ENCODE results near the gene SLC17A2.

The SLC17A2 gene

DNA sequence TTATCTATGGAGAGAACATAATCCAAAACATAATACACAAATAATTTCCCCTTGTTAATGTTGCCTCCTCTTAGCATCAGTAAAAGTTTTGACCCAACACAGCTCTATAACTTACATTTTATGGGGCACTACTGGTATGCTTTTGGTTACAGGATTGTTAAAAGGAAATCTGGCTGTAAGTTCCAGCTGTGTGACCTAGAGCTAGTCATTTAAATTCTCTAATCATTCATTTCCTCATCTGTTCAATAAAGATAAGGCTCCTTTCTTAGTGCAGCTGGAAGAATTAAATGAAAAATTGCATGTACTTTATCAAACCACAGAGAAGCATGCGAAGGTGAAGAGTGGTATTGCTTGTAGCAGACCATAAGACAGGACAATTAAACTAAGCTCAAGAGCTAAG lies 4.6 kb downstream of the SLC17A2 start:
- intact Hi-C loops (cut with DNase I): no loop called here
- no peak for DNase-seq

DNA sequence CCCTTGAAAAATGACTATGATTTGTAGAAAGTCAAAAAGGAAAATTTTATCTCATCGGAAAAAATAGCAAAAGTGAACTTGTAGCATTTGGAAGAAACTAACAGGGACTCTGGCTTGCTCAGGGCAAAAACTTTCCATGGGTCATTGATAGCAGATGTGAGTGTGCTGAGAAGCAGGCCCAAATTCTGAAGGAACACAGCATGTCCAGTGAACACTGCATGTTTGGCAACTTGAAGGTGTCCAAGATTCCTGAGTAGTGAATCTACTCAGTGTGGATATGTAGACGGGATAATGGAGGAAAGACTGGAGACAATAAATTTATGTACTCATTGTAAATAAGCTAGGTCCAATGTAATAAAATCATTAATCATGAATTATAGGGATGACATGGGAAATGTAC lies 8.2 kb downstream of the SLC17A2 start:
- intact Hi-C loops (cut with DNase I): no loop called here

DNA sequence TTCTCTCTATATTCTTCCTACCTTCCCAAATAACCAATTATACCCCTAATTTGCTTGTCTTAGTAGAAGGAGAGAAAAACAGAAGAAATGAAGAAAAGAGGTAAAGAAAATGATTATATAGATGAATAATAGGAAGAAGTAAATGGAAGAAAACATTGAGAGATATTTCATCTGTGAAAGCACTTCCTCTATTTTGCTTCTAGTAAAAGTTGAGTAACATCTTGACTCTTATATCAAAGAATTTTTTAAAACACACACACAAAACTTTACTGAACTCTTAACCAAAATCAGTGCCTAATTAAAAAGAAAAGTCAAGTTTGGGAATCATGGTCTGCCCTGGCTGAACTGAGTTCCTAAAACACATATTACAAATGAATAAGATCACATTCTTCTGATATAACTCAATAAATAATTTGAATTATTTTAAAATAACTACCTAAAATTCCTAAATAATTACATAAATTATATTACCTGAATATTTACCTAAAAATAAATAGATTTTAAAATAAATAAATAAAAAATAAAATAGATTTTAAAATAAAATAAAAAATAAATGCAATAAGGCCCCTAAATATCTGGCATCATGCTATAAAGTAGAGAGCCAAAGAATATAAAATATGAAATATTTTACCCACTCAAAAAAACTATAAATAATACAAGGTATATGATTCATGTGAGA lies 8.8 kb downstream of the SLC17A2 start:
- intact Hi-C loops (cut with DNase I): no loop called here

More for the DNA sequence above, 8.2 kb downstream of the SLC17A2 start:
- no peak for DNase-seq

DNA sequence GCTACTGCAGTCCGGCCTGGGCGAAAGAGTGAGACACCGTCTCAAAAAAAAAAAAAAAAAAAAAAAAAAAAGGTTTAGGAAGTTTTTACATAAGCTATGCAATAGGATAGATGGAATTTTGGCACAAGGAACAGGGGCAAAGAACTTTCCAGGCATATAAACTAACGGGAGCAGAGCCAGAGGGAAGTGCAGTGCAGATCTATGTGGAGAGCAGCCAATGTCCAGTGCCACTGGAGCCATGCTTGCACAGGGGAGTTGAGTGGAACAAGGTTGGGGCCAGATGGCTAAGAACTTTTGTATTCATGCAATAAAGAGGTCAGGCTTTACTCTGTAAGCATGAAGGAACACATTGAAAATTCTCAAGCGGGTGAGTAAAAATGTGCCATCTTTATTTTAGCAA lies 10.8 kb downstream of the SLC17A2 start:
- intact Hi-C loops (cut with DNase I): no loop called here
- DNase-seq: no peak

More for the DNA sequence above, 8.8 kb downstream of the SLC17A2 start:
- DNase-seq: no peak

DNA sequence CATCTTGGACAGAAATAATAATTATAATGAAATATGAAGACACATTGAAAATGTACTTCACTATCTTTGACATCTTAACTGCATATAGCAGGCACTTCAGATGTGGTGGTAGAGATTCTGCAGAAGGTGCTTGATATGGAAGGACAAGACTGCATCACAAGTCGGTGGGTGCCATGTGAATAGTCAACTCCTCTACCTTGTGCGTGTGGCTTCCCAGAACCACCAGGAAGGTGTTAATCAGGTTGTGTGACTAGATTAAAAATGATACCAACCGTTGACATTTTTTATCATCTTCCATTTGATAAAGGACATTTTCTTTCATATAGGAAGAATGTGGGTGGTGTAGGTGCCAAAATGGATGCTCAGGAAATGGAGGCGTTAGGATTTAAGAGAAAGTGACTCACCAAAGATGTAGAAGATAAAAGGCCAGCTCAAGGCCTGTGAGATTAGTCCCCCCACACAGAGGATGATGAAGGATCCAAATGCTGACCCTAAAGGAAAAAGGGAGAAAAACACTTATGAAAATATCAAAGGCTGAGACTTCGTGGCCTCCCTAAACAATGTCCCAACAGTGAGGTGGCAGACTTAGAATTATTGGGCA lies 12.3 kb downstream of the SLC17A2 start:
- no peak for DNase-seq
- intact Hi-C loops (cut with DNase I): no loop called here

DNA sequence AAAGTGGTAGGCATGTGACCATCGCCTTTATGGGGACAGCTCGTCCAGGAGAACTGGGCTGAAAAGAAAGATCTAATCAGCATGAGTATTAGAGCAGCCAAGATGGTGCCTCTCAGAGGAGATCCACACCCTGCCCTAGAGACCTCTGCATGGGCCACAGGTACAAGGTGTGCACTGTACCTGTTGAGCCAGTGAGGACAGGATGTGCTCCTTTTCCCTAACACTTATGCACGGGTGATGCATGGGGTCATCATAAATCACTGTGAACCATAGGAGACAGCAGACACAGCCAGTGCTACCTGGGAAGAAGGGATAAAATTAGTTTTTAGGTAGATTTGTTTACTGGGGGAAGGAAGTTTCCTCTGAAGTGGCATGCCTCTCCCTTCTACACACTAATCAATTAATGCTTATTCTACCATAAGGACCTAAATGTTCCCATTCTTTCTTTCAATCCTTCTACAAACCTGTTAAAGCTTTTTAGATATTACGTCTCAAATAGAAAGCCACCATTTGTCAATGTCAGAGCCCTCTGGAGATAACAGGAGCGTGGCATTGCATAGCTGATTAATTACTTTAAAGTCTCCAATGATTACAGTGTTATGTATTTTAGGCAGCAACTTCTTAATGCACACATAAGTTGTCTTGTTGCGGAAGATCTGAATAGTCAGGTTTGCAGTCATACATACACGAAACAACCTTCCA lies 13.6 kb downstream of the SLC17A2 start:
- intact Hi-C loops (cut with DNase I): no loop called here
- no peak for DNase-seq

DNA sequence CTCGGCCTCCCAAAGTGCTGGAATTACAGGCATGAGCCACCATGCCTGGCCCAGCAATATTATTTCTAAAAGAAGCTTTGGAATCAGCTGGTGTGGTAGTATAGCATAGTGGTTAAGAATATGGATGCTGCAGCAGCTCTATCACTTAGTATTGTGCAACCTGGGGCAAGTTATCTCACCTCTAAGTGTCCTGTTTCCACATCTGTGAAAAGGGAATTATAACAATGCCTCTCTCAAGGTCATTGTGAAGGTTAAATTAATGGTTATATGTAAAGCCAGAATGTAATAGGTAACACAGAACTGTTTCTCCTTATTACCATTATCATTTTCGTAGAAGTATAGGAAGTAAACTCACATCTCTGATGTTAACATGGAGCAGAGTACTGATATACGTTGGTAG lies 14.2 kb downstream of the SLC17A2 start:
- intact Hi-C loops (cut with DNase I): no loop called here
- no peak for DNase-seq

DNA sequence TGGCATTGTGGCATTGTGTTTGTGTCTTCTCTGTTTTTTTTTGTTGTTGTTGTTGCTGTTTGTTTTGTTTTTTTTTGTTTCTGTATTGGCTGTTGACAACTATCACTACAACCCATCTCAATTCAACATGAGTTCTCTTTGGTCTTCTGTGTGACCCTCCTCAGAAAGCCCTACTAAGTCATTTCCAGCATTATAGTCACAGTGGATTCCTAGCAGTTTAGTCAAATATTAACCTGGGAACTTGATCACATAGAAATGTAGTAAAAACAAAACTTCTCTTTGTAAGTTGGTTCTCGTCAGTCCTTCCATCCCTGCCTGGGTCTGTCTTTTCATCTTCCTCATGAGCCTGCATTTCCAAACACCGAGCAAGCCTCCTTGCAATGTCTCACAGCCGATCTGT lies 16.8 kb downstream of the SLC17A2 start:
- intact Hi-C loops (cut with DNase I): no loop called here
- DNase-seq: no peak

DNA sequence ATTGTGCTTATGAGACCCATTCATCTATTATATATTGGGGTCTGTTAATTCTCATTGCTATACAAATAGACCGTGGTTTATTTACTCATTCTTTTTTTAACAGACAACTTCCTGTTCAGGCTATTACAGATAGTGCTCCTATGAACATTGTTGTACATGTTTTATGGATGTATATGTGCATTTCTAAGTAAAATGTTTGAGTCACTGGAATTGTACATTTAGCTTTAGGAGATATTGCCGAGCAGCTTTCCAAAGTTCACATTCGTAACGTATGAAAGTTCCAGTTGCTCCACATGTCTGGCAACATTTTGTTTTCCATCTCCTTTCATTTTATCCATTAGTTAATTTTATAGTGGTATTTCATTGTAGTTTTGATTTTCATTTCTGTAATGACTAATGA lies 19.1 kb downstream of the SLC17A2 start:
- intact Hi-C loops (cut with DNase I): no loop called here
- DNase-seq: no peak

DNA sequence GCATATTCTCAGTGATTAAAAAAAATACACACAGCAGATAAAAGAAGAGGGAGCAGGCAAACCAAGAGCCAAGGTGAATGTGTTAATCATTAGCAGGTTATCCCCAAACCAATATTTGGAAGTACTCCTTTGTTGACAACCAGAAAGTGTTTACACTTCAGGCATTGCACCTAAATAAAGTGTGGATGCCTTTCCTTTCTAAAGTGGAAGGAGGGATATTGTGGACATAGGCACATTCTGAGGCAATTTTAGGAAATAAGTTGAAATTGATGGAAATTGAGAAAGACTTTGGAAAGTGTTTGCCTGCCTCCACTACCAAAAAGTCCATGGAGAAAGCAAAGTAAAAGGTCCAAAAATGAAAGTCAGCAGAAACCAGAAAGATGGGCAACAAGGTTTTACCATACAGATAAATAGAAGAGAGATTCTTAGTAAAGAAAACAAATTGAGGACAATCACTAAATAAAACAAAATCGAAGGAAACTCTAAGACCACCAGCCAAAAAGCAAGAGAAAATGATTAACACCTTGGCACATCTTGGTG lies 22.9 kb downstream of the SLC17A2 start:
- intact Hi-C loops (cut with DNase I): no loop called here
- DNase-seq: no peak

DNA sequence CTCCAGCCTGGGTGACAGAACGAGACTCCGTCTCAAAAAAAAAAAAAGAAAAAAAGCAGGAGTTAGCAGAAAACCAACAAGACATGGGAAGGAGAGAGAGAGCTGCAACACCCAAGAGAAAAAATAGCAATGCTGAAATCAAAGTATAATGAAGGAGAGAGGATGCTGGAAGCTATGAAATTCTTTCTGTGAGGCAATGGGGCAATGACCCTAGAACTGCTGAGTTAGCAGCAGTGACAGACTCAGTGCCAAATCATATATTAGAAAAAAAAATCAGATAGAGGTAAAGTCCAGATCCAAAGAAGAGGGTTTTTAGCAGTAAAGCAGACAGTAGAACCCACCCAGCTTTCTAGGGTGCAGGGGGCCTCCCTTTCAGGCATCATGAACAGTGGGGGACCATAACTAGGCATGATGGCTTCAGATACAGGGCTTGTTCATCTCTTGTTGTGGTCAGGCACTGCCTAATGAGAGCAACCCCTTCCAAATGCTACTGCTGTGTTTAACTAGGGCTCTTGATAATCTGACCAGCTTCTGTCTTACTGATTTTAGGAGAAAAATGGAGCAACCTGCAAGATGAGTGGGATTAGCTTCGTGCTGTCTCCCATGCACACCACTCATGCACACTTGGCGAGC lies 26.9 kb downstream of the SLC17A2 start:
- no peak for DNase-seq
- intact Hi-C loops (cut with DNase I): no loop called here

DNA sequence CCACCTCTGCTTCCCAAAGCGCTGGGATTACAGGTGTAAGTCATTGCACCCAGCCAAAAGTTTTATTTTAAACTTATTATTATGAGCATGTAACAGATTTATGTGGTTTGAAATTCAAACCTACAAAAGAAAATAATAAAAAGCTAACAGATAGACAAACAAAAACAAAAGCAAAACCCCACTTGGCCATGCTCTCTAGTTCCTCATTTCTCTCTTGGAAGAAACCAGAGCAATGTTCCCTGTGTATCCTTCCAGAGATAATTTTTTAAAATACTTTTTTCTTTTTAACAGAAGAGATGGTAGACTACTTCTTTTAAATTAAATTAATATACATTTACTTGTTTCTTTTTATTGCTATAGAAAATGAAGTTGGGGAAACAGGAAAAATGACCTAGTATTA lies 28.4 kb downstream of the SLC17A2 start:
- intact Hi-C loops (cut with DNase I): no loop called here
- DNase-seq: no peak

DNA sequence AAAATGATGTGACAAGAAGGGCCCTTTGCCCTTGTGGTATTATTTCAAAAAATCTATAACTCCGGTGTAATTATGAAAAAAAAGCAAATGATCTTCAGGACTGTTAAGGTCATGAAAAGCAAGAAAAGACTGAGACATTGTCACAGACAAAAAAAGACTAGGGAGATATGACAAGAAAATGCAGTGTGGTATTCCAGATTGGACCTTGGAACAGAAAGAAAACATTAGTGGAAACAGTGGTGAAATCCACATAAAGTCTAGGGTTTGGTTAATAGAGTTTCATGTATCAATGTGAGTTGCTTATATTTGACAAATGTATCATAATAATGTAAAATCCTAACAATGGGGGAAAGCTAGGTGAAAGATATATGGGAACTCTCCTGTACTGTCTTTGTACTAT lies 29.6 kb downstream of the SLC17A2 start:
- intact Hi-C loops (cut with DNase I): no loop called here

DNA sequence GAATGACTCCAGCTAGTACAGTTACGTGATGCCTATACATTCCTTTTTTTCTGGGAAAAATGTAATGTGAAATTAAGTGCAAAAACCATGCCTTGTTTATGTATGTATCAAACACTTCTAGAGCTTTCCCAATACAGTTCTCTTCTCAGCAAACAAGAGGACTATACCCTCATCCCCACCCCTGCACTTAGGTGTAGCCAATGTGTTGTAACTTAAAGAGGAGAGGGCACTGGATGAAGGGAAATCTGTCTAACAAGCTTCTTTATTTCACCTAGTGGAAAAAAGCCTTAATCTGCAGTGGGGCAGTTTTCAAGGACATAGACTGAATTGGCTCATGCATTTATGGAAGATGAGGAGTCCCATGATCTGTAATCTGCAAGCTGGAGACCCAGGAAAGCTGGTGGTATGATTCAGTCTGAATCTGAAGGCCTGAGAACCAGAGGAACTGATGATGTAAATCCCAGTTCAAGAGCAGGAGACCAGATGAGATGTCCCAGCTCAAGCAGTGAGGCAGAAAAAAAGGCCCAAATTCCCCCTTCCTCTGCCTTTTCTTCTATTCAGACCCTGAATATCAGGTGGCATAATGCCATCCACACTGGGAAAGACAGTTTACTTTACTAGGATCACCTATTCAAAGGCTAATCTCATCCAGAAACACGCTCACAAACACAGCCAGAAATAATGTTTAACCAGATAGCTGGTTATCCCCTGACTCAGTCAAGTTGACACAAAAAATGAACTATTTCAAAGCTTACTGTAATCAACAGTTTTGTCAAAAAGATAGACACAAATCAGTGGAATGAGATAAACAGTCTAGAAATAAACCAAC lies 30.7 kb downstream of the SLC17A2 start:
- intact Hi-C loops (cut with DNase I): no loop called here

More for the DNA sequence above, 29.6 kb downstream of the SLC17A2 start:
- DNase-seq: no peak

DNA sequence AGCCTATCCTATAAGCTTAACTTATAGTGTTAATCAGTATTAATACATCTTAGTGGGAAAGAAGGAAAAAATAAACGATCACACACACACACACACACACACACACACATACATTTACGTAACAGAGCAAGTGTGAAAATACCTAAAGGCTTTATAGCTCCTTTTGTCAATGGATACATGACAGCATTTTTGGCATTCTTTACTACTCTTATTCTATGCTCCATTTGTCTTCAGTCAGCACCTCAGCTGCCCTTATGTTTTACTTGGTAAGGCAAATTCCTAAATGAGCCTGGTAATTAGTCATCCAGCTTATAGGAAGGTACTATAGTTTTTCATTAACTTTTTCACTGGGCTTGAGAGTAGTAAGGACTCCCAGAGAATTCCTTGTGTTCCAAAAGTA lies 31.4 kb downstream of the SLC17A2 start:
- DNase-seq: no peak
- intact Hi-C loops (cut with DNase I): no loop called here

More for the DNA sequence above, 30.7 kb downstream of the SLC17A2 start:
- no peak for DNase-seq

DNA sequence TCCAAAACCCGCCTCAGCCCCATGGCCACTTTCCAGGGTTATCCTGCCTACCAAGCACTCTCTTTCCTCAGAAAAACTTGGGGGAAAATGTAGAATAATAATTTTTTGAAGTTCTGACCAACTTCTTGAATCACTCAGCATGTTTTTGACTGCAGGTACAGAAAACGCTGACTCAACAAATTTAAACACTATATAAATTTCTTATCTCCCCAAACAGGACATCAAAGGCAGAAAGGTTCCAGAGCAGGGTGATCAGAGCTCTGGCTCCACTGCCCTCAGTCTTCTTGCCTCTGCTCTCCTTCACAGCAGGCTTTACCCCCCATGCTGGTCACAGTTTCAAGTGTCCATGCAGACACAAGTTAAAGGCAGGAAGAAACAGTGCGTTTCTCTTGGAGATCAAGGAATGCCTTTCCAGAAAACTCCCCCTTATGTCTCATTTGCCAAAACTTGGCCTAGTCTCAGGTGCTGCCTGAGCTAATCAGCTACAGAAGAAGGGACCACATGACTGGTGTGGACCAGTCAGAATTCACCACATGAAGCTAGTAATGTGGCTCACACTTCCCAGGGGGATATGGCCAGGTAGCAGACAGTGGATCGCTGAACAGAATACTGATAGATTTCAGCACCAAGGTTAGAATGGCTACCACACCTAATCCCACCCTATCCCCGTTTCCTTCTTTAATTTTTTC lies 32.1 kb downstream of the SLC17A2 start:
- DNase-seq: no peak
- intact Hi-C loops (cut with DNase I): no loop called here

DNA sequence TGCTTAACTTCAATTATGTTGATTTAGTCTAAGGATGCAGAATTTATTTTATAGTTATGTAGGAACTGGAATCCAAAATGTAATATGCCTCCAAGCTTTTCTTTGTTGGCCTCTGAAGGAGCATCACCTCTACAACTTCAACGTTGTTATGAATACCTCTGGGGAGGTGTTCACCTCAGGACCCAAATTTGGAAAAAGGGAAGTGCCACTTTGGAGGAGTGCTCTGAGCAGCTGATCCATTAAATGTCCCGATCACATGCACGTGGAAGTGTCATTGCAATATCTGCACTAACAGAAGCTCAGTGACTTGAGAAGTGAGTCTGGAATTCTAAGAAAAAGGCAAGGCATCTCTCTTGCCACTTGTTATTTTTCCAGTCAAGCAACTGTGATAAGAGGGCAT lies 34.2 kb downstream of the SLC17A2 start:
- no peak for DNase-seq
- intact Hi-C loops (cut with DNase I): no loop called here

DNA sequence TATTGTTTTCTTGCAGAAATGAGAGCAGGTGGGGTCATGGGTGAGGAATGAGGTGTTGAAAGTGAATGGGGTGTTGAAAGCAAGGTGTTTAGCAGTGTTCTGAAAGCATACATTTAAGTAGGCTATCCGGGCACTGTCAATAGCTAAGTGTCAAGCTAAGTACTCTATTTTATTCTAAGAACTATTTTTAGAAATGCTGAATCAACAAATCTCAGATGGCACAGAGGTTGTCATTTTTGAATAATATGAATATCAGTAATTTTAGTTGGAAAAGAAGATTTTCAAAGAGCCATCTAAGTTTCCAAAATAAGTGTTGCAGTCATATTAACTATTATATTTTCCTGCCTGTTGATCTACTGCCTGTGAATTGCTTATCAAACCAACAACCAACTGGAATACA lies 34.7 kb downstream of the SLC17A2 start:
- intact Hi-C loops (cut with DNase I): no loop called here
- DNase-seq: no peak

DNA sequence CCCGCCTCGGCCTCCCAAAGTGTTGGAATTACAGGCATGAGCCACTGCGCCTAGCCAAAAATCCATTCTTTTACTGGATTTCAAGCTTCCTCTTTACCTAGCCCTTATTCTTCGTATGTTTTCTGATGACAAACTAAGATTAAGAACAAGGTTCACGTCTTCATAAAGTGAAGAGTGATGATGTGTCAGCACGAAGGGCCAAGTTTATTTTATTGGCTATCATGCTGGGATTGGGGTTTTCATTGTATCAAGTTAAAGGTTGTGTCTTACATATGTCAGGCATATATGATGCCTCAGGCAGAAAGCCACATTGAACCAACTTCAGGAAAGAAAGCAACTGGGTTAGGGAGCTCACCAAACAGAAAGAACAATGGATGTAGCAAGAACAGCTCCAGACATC lies 36.7 kb downstream of the SLC17A2 start:
- intact Hi-C loops (cut with DNase I): no loop called here
- DNase-seq: no peak

DNA sequence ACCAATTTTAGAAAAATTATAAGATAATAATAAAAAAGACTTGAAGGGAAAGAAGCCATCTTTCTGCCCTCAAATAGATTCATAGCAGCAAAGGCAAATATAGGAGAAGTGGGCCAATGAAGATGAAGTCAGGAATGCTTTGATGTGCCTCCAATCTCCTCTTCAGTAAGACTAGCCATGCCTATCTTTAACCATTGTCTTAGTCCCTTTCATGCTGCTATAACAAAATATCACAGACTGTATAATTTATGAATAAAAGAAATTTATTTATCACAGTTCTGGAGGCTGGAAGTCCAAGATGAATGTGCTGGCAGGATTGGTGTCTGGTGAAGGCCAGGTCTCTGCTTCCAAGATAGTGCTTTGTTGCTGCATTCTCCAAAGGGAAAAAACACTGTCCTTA lies 37.6 kb downstream of the SLC17A2 start:
- intact Hi-C loops (cut with DNase I): no loop called here

More for the DNA sequence above, 37.6 kb downstream of the SLC17A2 start:
- no peak for DNase-seq
